Parathyroid adenoma (tissue), 2 donors: ENCODE measurements around the gene SGMS1.

ENCODE experiments used
- H2AFZ ChIP-seq: fragments of 300-600 bp; sonication (generic); one replicate; pipeline ENCODE4 v1.7.0; 2017; ENCODE audit warnings: antibody characterized with exemption, mild to moderate bottlenecking
- H3K27ac ChIP-seq: fragments of 300-600 bp; sonication (generic); one replicate; pipeline ENCODE4 v1.7.0; 2017
- H3K27me3 ChIP-seq: fragments of 300-600 bp; sonication (generic); one replicate; pipeline ENCODE4 v1.7.0; 2017; ENCODE audit warnings: low read length; ENCODE audit not compliant: control insufficient read depth, insufficient read depth
- H3K36me3 ChIP-seq: fragments of 300-600 bp; sonication (generic); one replicate; pipeline ENCODE4 v1.7.0; 2017; ENCODE audit warnings: low read length; ENCODE audit not compliant: control insufficient read depth, insufficient read depth
- H3K4me1 ChIP-seq: fragments of 300-600 bp; sonication (generic); one replicate; pipeline ENCODE4 v1.7.0; 2017; ENCODE audit warnings: control low read depth
- H3K4me2 ChIP-seq: fragments of 300-600 bp; sonication (generic); one replicate; pipeline ENCODE4 v1.7.0; 2017; ENCODE audit warnings: low read length
- H3K4me3 ChIP-seq: fragments of 300-600 bp; sonication (generic); one replicate; pipeline ENCODE4 v1.7.0; 2017; ENCODE audit warnings: low read depth, low read length
- H3K79me2 ChIP-seq: fragments of 300-600 bp; sonication (generic); one replicate; pipeline ENCODE4 v1.7.0; 2017; ENCODE audit warnings: control low read depth
- H3K9ac ChIP-seq: fragments of 300-600 bp; sonication (generic); one replicate; pipeline ENCODE4 v1.7.0; 2017; ENCODE audit warnings: mild to moderate bottlenecking
- H3K9me3 ChIP-seq: fragments of 300-600 bp; sonication (generic); one replicate; pipeline ENCODE4 v1.7.0; 2017; ENCODE audit warnings: low read length; ENCODE audit not compliant: control insufficient read depth
- CTCF ChIP-seq: fragments of 300-600 bp; sonication (generic); IDR thresholded peaks from one replicate; pipeline ENCODE4 v1.7.0; 2017; ENCODE audit warnings: antibody characterized with exemption, mild to moderate bottlenecking
- donor health status: primary hyperparathyroidism.

SGMS1 gene

GRCh38 chr10:50554995-50555568 lies 68.7 kb downstream of the SGMS1 start:
- Histone ChIP-seq H3K79me2 (peaks cover 46% of the 10 kb centered on the region), H2AFZ (no peak overlapping the region), H3K9me3 (no peaks in the 10 kb centered on the region), H3K9ac (no peak overlapping the region), H3K36me3 (no peaks in the 10 kb centered on the region), H3K4me2 (no peak overlapping the region), H3K27me3 (no peaks in the 10 kb centered on the region), H3K4me3 (no peak overlapping the region), H3K4me1 (peaks cover 45% of the 10 kb centered on the region), H3K27ac (peak overlapping the region; percentile 42)
- TF ChIP-seq CTCF: peak; percentile 13

- Histone ChIP-seq H3K27me3 (no peaks in the 10 kb centered on the region), H3K79me2 (peaks cover 47% of the 10 kb centered on the region), H3K9ac (no peak overlapping the region), H3K36me3 (no peaks in the 10 kb centered on the region), H3K9me3 (no peaks in the 10 kb centered on the region), H2AFZ (no peak overlapping the region), H3K4me1 (peaks cover 48% of the 10 kb centered on the region), H3K4me2 (no peak overlapping the region), H3K4me3 (no peak overlapping the region), H3K27ac (peak overlapping the region; percentile 42)
- no peak for TF ChIP-seq CTCF
Measured at GRCh38 chr10:50554376-50554994, 69.3 kb downstream of the SGMS1 start.

DNA sequence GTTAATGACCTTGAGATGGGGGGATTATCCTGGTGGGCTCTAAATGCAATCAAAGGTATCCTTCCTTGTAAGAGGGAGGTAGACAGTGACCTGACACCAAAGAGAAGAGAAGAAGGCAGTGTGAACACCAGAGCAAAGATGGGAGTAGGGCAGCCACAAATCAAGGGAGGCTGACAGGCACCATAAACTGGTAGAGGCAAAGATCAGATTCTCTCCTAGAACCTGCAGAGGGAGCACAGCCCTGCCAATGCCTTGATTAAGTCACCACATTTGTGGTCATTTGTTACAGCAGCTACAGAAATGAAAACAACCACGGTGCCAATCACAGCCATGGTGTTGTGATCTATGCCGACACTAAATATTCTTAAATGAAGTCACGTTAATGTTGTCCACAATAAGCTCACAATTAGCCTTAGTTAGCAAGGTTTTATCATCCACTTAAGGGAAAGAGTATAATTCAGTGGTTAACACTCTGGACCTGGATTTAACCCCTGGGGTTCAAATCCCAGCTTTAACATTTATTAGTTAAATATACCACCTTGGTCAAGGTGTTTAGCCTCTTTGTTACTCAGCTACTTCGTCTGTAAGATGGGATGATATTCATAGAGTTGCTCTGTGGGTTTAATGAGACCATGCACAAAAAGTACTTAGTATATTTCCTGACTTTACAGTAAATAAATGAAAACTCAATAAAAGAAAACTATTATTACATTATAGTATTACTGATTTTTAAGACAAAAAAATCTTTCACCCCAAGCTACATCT lies 70.8 kb downstream of the SGMS1 start:
- H3K79me2 ChIP-seq: peaks cover 50% of the 10 kb centered on the region
- H3K4me1 ChIP-seq: peaks cover 44% of the 10 kb centered on the region
- no peak overlapping the region for H3K9ac ChIP-seq
- no peaks in the 10 kb centered on the region for H3K9me3 ChIP-seq
- no peak overlapping the region for H3K4me2 ChIP-seq
- no peak overlapping the region for H3K4me3 ChIP-seq
- no peaks in the 10 kb centered on the region for H3K36me3 ChIP-seq
- no peak overlapping the region for H2AFZ ChIP-seq
- no peaks in the 10 kb centered on the region for H3K27me3 ChIP-seq
- no peak for TF ChIP-seq CTCF
- H3K27ac ChIP-seq: no peak overlapping the region

GRCh38 chr10:50552308-50552707 lies 71.4 kb downstream of the SGMS1 start:
- no peak overlapping the region for H3K9ac ChIP-seq
- H3K9me3 ChIP-seq: no peaks in the 10 kb centered on the region
- H3K4me2 ChIP-seq: no peak overlapping the region
- no peak overlapping the region for H3K27ac ChIP-seq
- no peaks in the 10 kb centered on the region for H3K36me3 ChIP-seq
- no peak overlapping the region for H3K4me3 ChIP-seq
- H3K4me1 ChIP-seq: peaks cover 46% of the 10 kb centered on the region
- H3K79me2 ChIP-seq: peaks cover 57% of the 10 kb centered on the region
- TF ChIP-seq CTCF: no peak
- H2AFZ ChIP-seq: no peak overlapping the region
- H3K27me3 ChIP-seq: no peaks in the 10 kb centered on the region
